HG03039 (cell line): Measurements from ENCODE around the gene SRRM5.
A peak's percentile ranks its signal among the peaks of the same experiment; 100 is the strongest.
"Not testable (repeated sequence)": the region's sequence is repeated elsewhere in the genome, so short reads cannot be mapped to it uniquely, and the experiment has no call there.

Experiments
- ATAC-seq: cut with Tn5 transposase; IDR thresholded peaks from one replicate; pipeline ENCODE4 v1.9.1; 2021; ENCODE audit warnings: mild to moderate bottlenecking, moderate library complexity; ENCODE audit not compliant: unreplicated experiment

SRRM5 gene, protein sequence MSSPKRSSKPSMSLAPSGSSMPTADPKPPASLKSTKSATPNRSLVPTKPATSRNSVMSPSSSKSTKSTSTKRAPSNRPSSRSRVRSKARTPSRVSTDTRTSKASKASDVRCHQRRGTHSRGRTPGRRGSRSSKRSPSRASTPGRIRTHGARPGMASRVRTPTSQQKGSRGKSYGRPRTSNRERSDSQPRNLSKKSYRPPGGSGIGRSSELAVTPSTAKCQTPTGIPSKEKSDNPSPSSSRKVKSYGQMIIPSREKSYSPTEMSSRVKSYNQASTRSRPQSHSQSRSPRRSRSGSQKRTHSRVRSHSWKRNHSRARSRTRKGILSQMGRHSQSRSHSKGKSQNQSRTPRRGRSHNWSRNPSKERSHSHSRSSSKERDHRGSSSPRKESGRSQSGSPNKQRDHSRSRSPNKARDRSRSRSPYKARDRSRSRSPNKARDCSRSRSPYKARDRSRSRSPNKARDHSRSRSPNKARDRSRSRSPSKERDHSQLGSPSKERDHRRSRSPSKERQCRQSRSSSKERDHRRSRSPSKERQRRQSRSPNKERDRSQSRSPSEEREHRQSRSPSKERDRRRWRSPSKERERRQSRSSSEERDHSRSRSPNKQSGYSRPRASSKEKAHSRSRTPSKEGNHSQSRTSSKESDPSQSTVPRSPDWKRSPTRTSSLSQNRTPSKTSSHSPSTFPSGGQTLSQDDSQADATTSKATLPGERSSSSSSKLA

DNA sequence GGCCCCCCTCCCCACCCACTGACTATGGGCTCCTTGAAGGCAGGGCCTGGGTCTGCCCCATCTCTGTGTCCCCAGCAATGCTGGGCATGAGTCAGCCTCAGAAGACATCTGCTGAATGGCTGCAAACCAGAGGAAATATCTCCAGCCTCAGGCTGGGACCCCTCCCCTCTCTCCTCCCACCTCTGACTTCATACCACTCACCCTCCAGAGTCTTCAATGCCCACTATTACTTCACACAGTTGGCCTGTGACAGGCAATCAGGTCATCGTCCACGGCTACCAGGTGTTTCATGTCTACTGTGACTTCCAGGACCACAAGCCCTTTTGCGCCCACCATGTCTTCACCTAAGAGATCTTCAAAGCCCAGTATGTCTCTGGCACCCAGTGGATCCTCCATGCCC, at the start of gene SRRM5:
SRRM5 (plus strand) TSS at position 301 of the 400 bp plus-strand sequence; CDS start at position 335, 34 bp downstream.
- no peak for ATAC-seq

GRCh38 chr19:43562226-43562697, 49.6 kb upstream of the SRRM5 start:
- ATAC-seq: no peak

DNA sequence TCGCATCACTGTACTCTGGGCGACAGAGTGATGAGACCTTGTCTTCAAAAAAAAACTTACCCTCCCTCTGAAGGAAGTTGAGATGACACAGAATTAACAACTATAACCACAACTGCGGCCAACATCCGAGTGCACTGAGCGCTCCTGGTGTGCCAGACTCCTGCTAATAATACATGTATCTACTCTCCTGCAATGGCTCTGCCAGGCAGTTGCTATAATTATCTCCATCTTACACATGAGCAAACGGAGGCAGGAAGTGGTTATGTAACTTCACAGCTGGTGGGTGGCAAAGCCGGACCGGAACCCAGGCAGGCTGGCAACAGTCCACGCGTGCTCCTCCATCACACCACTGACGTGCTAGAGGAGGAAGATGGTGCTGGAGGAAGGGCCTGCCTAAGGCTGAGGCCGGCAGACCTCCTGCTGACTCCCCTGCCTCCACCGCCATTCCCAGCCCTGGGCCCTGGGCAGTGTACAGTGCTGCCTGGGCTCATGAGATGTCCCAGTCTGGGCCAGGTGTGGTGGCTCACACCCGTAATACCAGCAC, 49.1 kb upstream of the SRRM5 start:
- no peak for ATAC-seq

GRCh38 chr19:43563816-43564457, 48.0 kb upstream of the SRRM5 start:
- no peak for ATAC-seq

DNA sequence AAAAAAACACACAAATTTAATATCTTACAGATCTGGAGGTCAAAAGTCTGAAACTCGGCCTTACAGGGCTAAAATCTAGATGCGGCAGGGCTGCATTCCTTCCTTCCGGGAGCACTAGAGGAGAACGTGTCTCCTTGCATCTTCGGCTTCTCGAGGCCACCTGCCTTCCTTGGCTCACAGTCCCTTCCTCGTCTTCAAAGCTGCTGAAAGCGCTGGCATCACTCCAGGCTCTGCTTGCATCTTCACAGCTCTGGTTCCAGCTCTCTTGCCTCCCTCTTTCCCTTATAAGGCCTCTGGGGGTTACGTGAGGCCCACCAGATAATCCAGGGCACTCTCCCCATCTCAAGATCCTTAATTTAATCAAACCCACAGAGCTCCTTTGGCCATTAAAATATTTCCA, 47.1 kb upstream of the SRRM5 start:
- ATAC-seq: no peak

DNA sequence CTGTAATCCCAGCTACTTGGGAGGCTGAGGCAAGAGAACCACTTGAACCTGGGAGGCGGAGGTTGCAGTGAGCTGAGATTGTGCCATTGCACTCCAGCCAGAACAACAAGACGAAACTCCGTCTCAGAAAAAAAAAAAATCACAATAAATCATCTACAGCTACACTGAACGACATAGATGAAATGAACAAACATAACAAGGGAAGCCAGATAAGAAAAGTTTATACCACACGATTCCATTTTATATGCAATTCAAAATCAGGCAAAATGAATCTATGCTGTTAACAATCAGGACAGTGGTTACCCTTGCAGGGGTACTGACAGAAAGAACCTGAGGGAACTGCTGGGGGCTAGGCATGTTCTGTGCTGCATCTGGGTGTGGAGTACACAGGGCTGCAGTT, 42.2 kb upstream of the SRRM5 start:
- ATAC-seq: no peak

- no peak for ATAC-seq
Measured at GRCh38 chr19:43570174-43570791, 41.6 kb upstream of the SRRM5 start.

DNA sequence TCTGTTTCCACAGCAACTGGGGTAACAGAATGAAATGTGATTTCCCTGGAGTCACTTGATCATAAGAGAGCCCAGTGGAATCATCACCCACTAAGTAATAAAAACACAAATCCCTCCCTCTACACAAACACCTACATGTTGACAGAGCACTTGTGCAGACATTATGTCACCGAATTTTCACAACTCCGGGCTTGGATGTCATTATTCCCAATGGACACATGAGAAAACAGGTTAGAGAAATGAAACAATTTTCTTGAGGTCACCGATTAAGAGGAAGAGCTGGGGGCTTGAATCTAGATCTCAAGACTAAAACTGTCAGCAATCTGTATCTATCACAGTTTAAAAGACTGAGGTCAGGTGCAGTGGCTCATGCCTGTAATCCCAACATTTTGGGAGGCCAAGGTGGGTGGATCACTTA, 39.7 kb upstream of the SRRM5 start:
- ATAC-seq: no peak

GRCh38 chr19:43574424-43575155, 37.3 kb upstream of the SRRM5 start:
- no peak for ATAC-seq

DNA sequence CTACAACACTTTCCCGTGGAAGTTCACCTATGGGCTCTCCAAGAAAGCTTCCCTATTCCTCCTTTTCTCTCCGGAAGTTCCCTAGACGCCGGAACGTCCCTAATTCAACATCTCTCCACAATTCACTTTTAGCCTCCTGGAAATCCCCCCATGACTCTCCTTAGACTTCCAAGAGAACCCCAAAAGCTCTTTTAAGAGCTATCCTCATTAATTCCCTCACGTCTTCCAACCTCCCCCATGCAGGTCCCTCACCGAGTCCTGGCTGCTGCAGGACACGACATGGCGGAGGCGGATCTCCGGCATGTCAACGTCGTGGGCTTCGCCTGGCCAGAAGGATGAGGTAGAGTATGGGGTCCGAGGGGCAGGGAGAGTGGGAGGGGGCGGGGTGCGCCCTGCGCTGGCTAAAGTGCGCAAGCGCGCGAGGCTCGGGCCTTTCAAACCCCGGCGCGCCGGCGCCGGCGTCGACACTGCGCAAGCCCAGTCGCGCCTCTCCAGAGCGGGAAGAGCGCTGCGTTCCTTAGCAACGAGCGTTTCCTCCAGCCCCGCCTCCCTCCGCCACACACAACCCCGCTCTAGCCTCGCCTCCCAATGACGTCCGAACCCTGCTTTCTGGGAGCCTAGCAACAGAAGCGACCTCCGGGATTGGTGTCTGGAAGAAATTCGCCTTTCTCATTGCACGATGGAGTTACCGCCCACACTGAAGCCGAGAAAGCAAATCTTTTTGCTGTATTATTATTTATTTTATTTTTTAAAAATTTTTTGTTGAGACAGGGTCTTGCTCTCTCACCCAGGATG, 36.5 kb upstream of the SRRM5 start, which contains the start of the genes PINLYP and XRCC1:
PINLYP (plus strand) TSS at position 646 of the 795 bp plus-strand sequence. CDS start 1,391 bp downstream, outside the sequence.
XRCC1 (minus strand) TSS at position 372 of the 795 bp plus-strand sequence; CDS start at position 303, 69 bp downstream.
- ATAC-seq: peak; percentile 91

GRCh38 chr19:43575955-43576878, 35.7 kb upstream of the SRRM5 start:
- no peak for ATAC-seq

GRCh38 chr19:43578787-43579186, 33.1 kb upstream of the SRRM5 start:
- no peak for ATAC-seq

GRCh38 chr19:43581467-43581866, 30.4 kb upstream of the SRRM5 start:
- ATAC-seq: no peak

DNA sequence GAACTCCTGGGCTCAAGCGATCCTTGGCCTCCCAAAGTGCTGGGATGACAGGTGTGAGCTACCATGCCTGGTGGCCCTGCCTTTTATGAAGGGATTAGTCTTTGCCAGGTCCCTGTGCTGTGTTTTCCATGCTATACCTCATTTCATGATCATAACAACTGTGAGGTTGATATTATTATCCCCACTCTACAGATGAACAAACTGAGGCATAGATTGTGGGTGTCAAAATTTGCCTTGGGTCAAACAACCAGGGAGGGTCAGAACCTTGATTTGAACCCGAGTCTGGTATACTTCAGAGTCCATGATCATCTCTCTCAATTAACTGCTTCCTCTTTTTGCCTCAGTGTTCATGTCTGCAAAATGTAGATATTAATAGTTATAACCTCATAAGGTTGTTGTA, 29.4 kb upstream of the SRRM5 start:
- no peak for ATAC-seq

DNA sequence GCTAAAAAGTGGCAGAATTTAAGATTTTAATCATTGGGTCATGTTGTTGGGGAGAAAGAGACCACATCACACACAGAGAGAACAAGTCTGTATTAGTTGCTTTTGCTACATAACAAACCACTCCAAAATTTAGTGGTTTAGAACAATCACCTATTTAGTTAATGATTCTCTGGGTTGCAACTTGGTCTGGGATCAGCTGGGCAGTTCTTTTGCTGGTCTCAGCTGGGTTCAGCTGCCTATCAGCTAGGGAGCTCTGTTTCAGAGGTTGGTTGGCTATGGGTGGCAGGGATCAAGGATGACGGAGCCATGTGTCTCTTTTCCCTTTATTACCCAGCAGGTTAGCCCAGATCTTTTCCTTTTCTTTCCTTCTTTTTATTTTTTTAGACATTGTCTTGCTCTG, 27.4 kb upstream of the SRRM5 start:
- no peak for ATAC-seq

GRCh38 chr19:43586346-43586745, 25.5 kb upstream of the SRRM5 start:
- no peak for ATAC-seq

DNA sequence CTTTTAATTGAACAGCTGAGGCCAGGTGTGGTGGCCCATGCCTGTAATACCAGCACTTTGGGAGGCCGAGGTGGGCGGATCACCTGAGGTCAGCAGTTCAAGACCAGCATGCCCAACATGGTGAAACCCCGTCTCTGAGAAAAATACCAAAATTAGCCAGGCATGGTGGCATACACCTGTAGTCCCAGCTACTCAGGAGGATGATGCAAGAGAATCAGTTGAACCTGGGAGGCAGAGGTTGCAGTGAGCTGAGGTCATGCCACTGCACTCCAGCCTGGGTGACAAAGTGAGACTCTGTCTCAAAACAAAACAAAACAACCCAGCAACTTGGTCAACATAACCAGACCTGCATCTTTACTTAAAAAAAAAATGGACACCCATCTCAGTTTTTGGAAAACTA, 24.9 kb upstream of the SRRM5 start:
- not testable (repeated sequence) for ATAC-seq

DNA sequence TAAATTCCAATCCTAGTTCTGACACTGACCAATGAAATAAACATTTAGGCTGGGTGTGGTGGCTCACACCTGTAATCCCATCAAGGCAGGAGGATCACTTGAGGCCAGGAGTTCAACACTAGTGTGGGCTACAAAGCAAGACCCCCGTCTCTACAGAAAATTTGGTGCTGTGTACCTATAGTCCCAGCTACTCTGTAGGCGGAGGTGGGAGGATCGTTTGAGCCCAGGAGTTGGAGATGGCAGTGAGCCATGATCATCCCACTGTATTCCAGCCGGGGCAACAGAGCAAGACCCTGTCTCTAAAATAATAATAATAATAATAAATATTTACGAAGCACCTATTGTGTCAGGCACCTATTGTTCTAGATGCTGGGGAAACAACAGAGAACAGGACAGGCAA, 22.6 kb upstream of the SRRM5 start:
- ATAC-seq: no peak
